Endothelial cell of umbilical vein (primary cell): ENCODE measurements around the gene DLGAP5. TPM values are rescaled to one million over a fixed set of nuclear protein-coding genes. Genes with fewer than 3 reads are reported as not detected.

Experiments
- BruUV-seq: library from RNA; stranded (reverse); fragments of 400-500 nt; replicated peaks from 2 replicates; lab custom pipeline; 2021; lab: Mats Ljungman, UMichigan
- CTCF ChIA-PET: fragments of 300-600, 350-600 bp; sonication (Branson Sonifier 250); formaldehyde crosslinking; loops from one replicate; lab custom pipeline; 2021; ENCODE audit warnings: antibody characterized with exemption, inconsistent platforms; lab: Charles Lee
- POLR2A ChIA-PET: fragments of 300-600, 350-600 bp; sonication (Branson Sonifier 250); formaldehyde crosslinking; loops from one replicate; lab custom pipeline; 2021; ENCODE audit warnings: antibody characterized with exemption, inconsistent platforms; lab: Charles Lee
- DNase-seq: peaks from one replicate; pipeline ENCODE4 v3.0.0-alpha.2; 2011; ENCODE audit warnings: low read depth, low spot score
- FAIRE-seq: peaks from 2 replicates; lab custom pipeline; 2011; peaks lifted over from hg19 to GRCh38; lab: Jason Lieb, UNC
- H2AFZ ChIP-seq: 2 replicates; pipeline ENCODE4 v1.6.0; 2012; ENCODE audit warnings: low read depth, low read length, control low read depth, inconsistent platforms
- H3K27ac ChIP-seq: 2 replicates; pipeline ENCODE4 v1.5.1; 2011; ENCODE audit warnings: low read depth, mild to moderate bottlenecking, control low read depth, low read length, moderate library complexity; ENCODE audit not compliant: insufficient read depth
- H3K27me3 ChIP-seq, 2 experiments: 2 replicates each; pipeline versions ENCODE4 v1.6.0 to v1.6.1; 2011; ENCODE audit warnings: low read length in 2 of 2, mixed read lengths in 1 of 2; ENCODE audit not compliant: control insufficient read depth in 2 of 2, insufficient read depth in 2 of 2
- H3K36me3 ChIP-seq, 2 experiments: 2 replicates in 1 of 2; 3 replicates in 1 of 2; pipeline ENCODE4 v1.5.1; 2011; ENCODE audit warnings: low read length in 2 of 2, mild to moderate bottlenecking in 1 of 2, moderate library complexity in 1 of 2; ENCODE audit not compliant: control insufficient read depth in 2 of 2, insufficient read depth in 2 of 2; ENCODE audit errors: extremely low read depth in 1 of 2
- H3K4me1 ChIP-seq: 3 replicates; pipeline ENCODE4 v1.5.1; 2011; ENCODE audit warnings: mild to moderate bottlenecking, low read length; ENCODE audit not compliant: control insufficient read depth, insufficient read depth; ENCODE audit errors: extremely low read depth
- H3K4me2 ChIP-seq: 2 replicates; pipeline ENCODE4 v1.6.1; 2011; ENCODE audit warnings: low read length, control low read depth, mixed read lengths; ENCODE audit not compliant: insufficient read depth
- H3K4me3 ChIP-seq, 3 experiments: fragments of 200-600 bp in 1 of 3; sonication (generic), shearing (Covaris generic) in 1 of 3; replicated peaks in 1 of 3; 2 replicates each; pipeline ENCODE4 v1.5.1; 2011 to 2016; ENCODE audit warnings: control low read depth in 3 of 3, low read length in 3 of 3, mild to moderate bottlenecking in 2 of 3, inconsistent platforms in 1 of 3, low read depth in 1 of 3, moderate library complexity in 1 of 3; ENCODE audit not compliant: insufficient read depth in 1 of 3
- H3K79me2 ChIP-seq: 2 replicates; pipeline ENCODE4 v1.6.0; 2012; ENCODE audit warnings: low read length, inconsistent platforms; ENCODE audit not compliant: control insufficient read depth, insufficient read depth
- H3K9ac ChIP-seq: replicated peaks from 2 replicates; pipeline ENCODE3; 2011; ENCODE audit warnings: low read length, control low read depth; ENCODE audit not compliant: insufficient read depth; ENCODE audit errors: extremely low read depth
- H3K9me1 ChIP-seq: replicated peaks from 3 replicates; pipeline ENCODE4 v1.6.0; 2011; ENCODE audit warnings: mild to moderate bottlenecking, low read length; ENCODE audit not compliant: control insufficient read depth, insufficient read depth; ENCODE audit errors: extremely low read depth
- H3K9me3 ChIP-seq: replicated peaks from 2 replicates; pipeline ENCODE4 v1.5.1; 2012; ENCODE audit warnings: low read length, inconsistent platforms; ENCODE audit not compliant: control insufficient read depth, insufficient read depth
- H4K20me1 ChIP-seq: replicated peaks from 2 replicates; pipeline ENCODE3; 2011; ENCODE audit warnings: mild to moderate bottlenecking, low read length; ENCODE audit not compliant: control insufficient read depth, insufficient read depth; ENCODE audit errors: extremely low read depth
- FOS ChIP-seq: IDR thresholded peaks from 2 replicates; pipeline ENCODE4 v1.6.1; 2011; ENCODE audit warnings: mild to moderate bottlenecking, low read length, moderate library complexity, borderline replicate concordance; ENCODE audit not compliant: insufficient read depth
- GATA2 ChIP-seq: IDR thresholded peaks from 2 replicates; pipeline ENCODE4 v1.7.0; 2011; ENCODE audit warnings: low read depth, mild to moderate bottlenecking, moderate library complexity, mixed read lengths, low read length; ENCODE audit not compliant: insufficient read length, insufficient read depth
- JUN ChIP-seq: IDR thresholded peaks from 2 replicates; pipeline ENCODE4 v1.6.1; 2011; ENCODE audit warnings: borderline replicate concordance, low read depth; ENCODE audit not compliant: insufficient read length, insufficient read depth
- MYC ChIP-seq: IDR thresholded peaks from one replicate; pipeline ENCODE4 v1.6.1; 2011; ENCODE audit warnings: mild to moderate bottlenecking, low read depth, low read length
- POLR2A ChIP-seq: IDR thresholded peaks from 2 replicates; pipeline ENCODE4 v1.6.1; 2012; ENCODE audit warnings: low read depth, mild to moderate bottlenecking, control low read depth, low read length
- dilution Hi-C: fragments of 300-500 bp; cut with MboI; formaldehyde crosslinking; loops from one replicate; pipeline ENCODE4 v1.15.0; 2019; ENCODE audit warnings: low sequenced_read_pairs; ENCODE audit not compliant: extremely low pct_ligation_motif_present
- intact Hi-C: fragments of 100-400 bp; cut with micrococcal nuclease; formaldehyde crosslinking; loops from one replicate; pipeline ENCODE4 v1.10.0; 2022
- polyA plus RNA-seq, 4 experiments: library from polyadenylated mRNA; depleted of rRNA in 3 of 4; stranded (reverse) in 3 of 4; unstranded in 1 of 4; fragments of >200 nt; gene quantifications; 2 replicates each; pipeline versions ENCODE4 v1.2.1 to v1.2.3, GENCODE V29; 2011 to 2012; ENCODE audit warnings: missing spikeins in 1 of 4
- total RNA-seq: library from RNA; stranded (reverse); gene quantifications from 2 replicates; pipeline ENCODE4 v1.2.3, GENCODE V29; 2021
- TF ChIP-seq, protein P1 (sequence below), 2 donors: IDR thresholded peaks; 1 replicate in 1 of 2; 2 replicates in 1 of 2; pipeline ENCODE4 v1.5.1; 2011; ENCODE audit warnings: low read length in 2 of 2, mild to moderate bottlenecking in 2 of 2, moderate library complexity in 2 of 2, control low read depth in 1 of 2, inconsistent platforms in 1 of 2, low read depth in 1 of 2; ENCODE audit not compliant: insufficient read depth in 1 of 2; ENCODE audit errors: extremely low read depth in 1 of 2

The DLGAP5 gene
- total and polyA plus RNA-seq, 2 donors (not counting 3 experiments of a cell fraction or from before 2014, with no cell fraction given), result 8.3 to 83.2 TPM

DNA sequence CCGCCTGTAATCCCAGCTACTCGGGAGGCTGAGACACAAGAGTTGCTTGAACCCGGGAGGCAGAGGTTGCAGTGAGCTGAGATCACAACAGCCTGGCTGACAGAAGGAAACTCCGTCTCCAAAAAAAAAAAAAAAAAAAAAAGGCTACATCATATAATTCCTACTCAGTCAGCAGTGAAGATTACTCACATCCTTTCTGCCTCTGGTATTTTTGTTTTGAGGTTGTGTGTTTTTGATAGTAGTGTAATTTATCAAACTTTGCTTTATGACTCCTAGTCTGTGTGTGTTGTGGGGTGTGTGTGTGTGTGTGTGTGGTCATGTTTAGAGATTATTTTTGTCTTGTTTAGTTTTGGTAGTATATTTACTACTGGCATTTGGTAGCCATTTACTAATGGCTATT lies 29.8 kb upstream of the DLGAP5 start:
- Histone ChIP-seq H3K9me1 (no peaks in the 10 kb centered on the region), H3K27me3 (no peaks in the 10 kb centered on the region), H3K4me3 (no peak overlapping the region), H3K36me3 (no peaks in the 10 kb centered on the region), H3K79me2 (no peaks in the 10 kb centered on the region), H4K20me1 (no peaks in the 10 kb centered on the region), H3K9ac (no peak overlapping the region), H2AFZ (no peak overlapping the region), H3K9me3 (no peaks in the 10 kb centered on the region), H3K27ac (no peak overlapping the region), H3K4me1 (peaks cover 11% of the 10 kb centered on the region), H3K4me2 (peak overlapping the region; percentile 25)
- no TSS peak for BruUV-seq
- FAIRE-seq, result peak; percentile 56
- ChIA-PET CTCF (no interaction called here), POLR2A (no interaction called here)
- TF ChIP-seq GATA2 (no peak), POLR2A (no peak), FOS (peak; percentile 62), JUN (peak; percentile 29)
- intact Hi-C loops, result no loop called here
- peak; percentile 71 for DNase-seq
- dilution Hi-C loops, result loop anchor here (25.0 kb wide), 1 partner anchor 566 kb away; no protein-coding TSS in a partner anchor

DNA sequence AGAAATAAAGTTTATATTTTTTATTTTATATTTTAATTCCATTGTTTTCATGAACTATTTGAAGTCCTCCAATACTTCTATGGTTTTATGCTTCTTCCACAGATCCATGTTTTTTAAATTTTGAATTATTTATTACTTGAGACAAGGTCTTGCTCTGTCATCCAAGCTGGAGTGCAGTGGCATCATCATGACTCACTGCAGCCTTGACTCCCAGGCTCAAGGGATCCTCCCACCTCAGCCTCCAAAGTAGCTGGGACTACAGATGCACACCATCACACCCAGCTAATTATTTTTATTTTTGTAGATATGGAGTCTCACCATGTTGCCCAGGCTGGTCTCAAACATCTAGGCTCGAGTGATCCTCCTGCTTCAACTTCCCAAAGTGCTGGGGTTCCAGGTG lies 28.8 kb upstream of the DLGAP5 start:
- Histone ChIP-seq H2AFZ (no peak overlapping the region), H3K27ac (no peak overlapping the region), H3K36me3 (no peaks in the 10 kb centered on the region), H3K9ac (no peak overlapping the region), H4K20me1 (no peaks in the 10 kb centered on the region), H3K9me3 (no peaks in the 10 kb centered on the region), H3K79me2 (no peaks in the 10 kb centered on the region), H3K4me2 (no peak overlapping the region), H3K27me3 (no peaks in the 10 kb centered on the region), H3K4me1 (peaks cover 11% of the 10 kb centered on the region), H3K4me3 (no peak overlapping the region), H3K9me1 (no peaks in the 10 kb centered on the region)
- DNase-seq (no peak), FAIRE-seq (no peak)
- no TSS peak for BruUV-seq
- ChIA-PET POLR2A (no interaction called here), CTCF (no interaction called here)
- dilution Hi-C loops (loop anchor here (25.0 kb wide), 1 partner anchor 567 kb away; no protein-coding TSS in a partner anchor), intact Hi-C loops (no loop called here)
- TF ChIP-seq JUN, result no peak
- TF ChIP-seq, protein P1, sequence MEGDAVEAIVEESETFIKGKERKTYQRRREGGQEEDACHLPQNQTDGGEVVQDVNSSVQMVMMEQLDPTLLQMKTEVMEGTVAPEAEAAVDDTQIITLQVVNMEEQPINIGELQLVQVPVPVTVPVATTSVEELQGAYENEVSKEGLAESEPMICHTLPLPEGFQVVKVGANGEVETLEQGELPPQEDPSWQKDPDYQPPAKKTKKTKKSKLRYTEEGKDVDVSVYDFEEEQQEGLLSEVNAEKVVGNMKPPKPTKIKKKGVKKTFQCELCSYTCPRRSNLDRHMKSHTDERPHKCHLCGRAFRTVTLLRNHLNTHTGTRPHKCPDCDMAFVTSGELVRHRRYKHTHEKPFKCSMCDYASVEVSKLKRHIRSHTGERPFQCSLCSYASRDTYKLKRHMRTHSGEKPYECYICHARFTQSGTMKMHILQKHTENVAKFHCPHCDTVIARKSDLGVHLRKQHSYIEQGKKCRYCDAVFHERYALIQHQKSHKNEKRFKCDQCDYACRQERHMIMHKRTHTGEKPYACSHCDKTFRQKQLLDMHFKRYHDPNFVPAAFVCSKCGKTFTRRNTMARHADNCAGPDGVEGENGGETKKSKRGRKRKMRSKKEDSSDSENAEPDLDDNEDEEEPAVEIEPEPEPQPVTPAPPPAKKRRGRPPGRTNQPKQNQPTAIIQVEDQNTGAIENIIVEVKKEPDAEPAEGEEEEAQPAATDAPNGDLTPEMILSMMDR (IDR thresholded peaks at IDR 0.05; ENCODE audit: extremely low read depth in 1 of 2, insufficient read depth in 1 of 2, low read depth in 1 of 2, low read length in 2 of 2), result no peak
- TF ChIP-seq GATA2, result no peak
- TF ChIP-seq MYC, result no peak
- no peak for TF ChIP-seq POLR2A
- no peak for TF ChIP-seq FOS
